Prostate gland (tissue), 2 donors: ENCODE results near the gene TEX2. TPM values are rescaled to one million over a fixed set of nuclear protein-coding genes. Genes with fewer than 3 reads are reported as not detected.

ENCODE experiments used
- DNase-seq: peaks from one replicate; pipeline ENCODE4 v3.0.0-alpha.2; 2019; ENCODE audit warnings: low spot score
- H3K27ac ChIP-seq, 2 donors: fragments of 200-600 bp; sonication (generic); 2 replicates each; pipeline ENCODE4 v1.5.1; 2017 to 2019
- H3K27me3 ChIP-seq: fragments of 200-600 bp; sonication (generic); replicated peaks from 2 replicates; pipeline ENCODE4 v1.5.1; 2019; ENCODE audit not compliant: insufficient read depth
- H3K36me3 ChIP-seq, 2 donors: fragments of 200-600 bp; sonication (generic); 1 replicate in 1 of 2; 2 replicates in 1 of 2; pipeline versions ENCODE4 v1.5.1 to v1.8.1; 2017 to 2019
- H3K4me1 ChIP-seq: fragments of 200-600 bp; sonication (generic); replicated peaks from 2 replicates; pipeline ENCODE4 v1.5.1; 2019
- H3K4me3 ChIP-seq, 2 donors: fragments of 200-600 bp; sonication (generic); 2 replicates each; pipeline ENCODE4 v1.5.1; 2017 to 2019
- H3K9me3 ChIP-seq: fragments of 200-600 bp; sonication (generic); 2 replicates; pipeline ENCODE4 v1.5.1; 2017
- POLR2A ChIP-seq: fragments of 450-650 bp; IDR thresholded peaks from one replicate; pipeline ENCODE4 v1.6.1; 2016; ENCODE audit warnings: antibody characterized with exemption, mild to moderate bottlenecking
- POLR2AphosphoS5 ChIP-seq: sonication (generic); formaldehyde crosslinking; IDR thresholded peaks from one replicate; pipeline ENCODE4 v1.6.1; 2017; ENCODE audit warnings: antibody characterized with exemption
- WGBS: methylation state at CpG from one replicate; pipeline ENCODE4 v1.1.5; 2018; 5-methylcytosine and 5-hydroxymethylcytosine counted together
- intact Hi-C: fragments of 100-400 bp; cut with DNase I; formaldehyde crosslinking; loops from one replicate; pipeline ENCODE4 v1.14.2; 2022
- total RNA-seq, 2 donors: library from RNA; depleted of rRNA; stranded (reverse); fragments of >200 nt; gene quantifications; one replicate each; pipeline ENCODE4 v1.1.0, GENCODE V29; 2016
- TF ChIP-seq, protein P1 (sequence below), 4 experiments: fragments of 200-600 bp in 2 of 4; fragments of 450-650 bp in 2 of 4; sonication (generic) in 2 of 4; IDR thresholded peaks; 1 replicate in 3 of 4; 2 replicates in 1 of 4; pipeline ENCODE4 v1.5.1; 2016 to 2019; ENCODE audit warnings: antibody characterized with exemption in 4 of 4, mild to moderate bottlenecking in 2 of 4, moderate library complexity in 2 of 4

Gene TEX2
- total RNA-seq, 2 donors from 2014 or later: 31.3 to 43.8 TPM

DNA sequence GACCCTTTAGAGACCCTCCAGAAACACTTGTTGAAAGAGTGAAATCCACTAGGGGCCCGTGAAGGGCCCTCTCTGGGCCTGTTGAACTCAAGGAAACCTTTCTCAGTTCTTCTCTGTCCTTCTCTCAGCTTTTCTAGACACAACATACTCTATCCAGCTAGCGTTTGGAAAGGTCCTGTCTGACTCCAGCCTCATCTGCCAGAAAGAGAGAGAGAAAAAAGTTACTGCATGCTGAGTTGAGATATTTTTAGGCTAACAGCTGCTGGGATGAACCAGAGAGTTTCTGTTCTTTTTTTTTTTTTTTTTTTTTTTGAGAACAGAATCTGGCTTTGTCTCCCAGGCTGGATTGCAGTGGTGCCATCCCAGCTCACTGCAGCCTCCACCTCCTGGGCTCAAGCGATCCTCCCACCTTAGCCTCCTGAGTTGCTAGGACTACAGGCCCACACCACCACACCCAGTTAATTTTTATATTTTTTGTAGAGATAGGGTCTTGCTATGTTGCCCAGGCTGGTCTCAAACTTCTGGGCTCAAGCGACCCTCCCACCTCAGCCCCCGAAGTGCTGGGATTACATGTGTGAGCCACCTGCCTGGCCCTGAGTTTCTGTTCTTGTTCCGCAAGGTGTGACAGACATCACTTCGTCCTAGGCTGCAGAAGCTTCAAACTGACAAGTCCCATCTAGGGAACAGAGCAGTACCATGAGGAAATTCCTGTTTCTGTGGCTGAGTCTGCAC is 14.9 kb upstream of the TEX2 start:
- intact Hi-C loops: no loop called here
- H3K27me3 ChIP-seq: no peaks in the 10 kb centered on the region
- no peak overlapping the region for H3K27ac ChIP-seq
- TF ChIP-seq, protein P1, sequence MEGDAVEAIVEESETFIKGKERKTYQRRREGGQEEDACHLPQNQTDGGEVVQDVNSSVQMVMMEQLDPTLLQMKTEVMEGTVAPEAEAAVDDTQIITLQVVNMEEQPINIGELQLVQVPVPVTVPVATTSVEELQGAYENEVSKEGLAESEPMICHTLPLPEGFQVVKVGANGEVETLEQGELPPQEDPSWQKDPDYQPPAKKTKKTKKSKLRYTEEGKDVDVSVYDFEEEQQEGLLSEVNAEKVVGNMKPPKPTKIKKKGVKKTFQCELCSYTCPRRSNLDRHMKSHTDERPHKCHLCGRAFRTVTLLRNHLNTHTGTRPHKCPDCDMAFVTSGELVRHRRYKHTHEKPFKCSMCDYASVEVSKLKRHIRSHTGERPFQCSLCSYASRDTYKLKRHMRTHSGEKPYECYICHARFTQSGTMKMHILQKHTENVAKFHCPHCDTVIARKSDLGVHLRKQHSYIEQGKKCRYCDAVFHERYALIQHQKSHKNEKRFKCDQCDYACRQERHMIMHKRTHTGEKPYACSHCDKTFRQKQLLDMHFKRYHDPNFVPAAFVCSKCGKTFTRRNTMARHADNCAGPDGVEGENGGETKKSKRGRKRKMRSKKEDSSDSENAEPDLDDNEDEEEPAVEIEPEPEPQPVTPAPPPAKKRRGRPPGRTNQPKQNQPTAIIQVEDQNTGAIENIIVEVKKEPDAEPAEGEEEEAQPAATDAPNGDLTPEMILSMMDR (IDR thresholded peaks at IDR 0.05): no peak
- TF ChIP-seq POLR2A (no peak), POLR2AphosphoS5 (no peak)
- DNase-seq: no peak
- WGBS: 82% methylated on average over 7 of the region's 7 CpGs
- H3K36me3 ChIP-seq: no peaks in the 10 kb centered on the region
- no peak overlapping the region for H3K4me3 ChIP-seq
- no peaks in the 10 kb centered on the region for H3K4me1 ChIP-seq
- H3K9me3 ChIP-seq: no peaks in the 10 kb centered on the region

DNA sequence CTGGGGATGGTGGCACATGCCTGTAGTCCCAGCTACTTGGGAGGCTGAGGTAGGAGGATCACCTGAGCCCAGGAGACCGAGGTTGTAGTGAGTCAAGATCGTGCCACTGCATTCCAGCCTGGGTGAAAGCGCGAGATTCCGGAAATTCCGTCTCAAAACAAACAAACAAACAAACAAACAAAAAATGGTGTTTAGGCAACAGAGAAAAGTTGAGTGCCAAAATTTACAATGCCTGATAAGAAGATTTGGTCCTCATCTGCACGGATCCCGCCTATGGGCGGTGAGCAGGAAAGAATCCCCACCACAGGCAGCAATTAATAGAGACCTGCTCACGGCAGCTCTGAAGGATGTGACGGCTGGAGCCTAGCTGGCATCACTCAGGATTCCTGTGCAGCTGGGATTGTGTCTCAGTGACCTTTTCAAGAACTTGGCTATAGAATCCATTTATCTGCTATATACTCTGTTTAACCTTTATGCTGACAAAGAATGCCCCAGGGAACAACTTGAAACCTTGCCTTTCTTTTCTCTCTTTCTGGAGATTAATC is 14.0 kb upstream of the TEX2 start:
- H3K4me3 ChIP-seq: no peak overlapping the region
- H3K4me1 ChIP-seq: no peaks in the 10 kb centered on the region
- no peaks in the 10 kb centered on the region for H3K27me3 ChIP-seq
- H3K27ac ChIP-seq: no peak overlapping the region
- 87% methylated on average over 11 of the region's 11 CpGs for WGBS
- no peak for DNase-seq
- H3K36me3 ChIP-seq: no peaks in the 10 kb centered on the region
- intact Hi-C loops: no loop called here
- TF ChIP-seq, protein P1 (IDR thresholded peaks at IDR 0.05): no peak
- TF ChIP-seq POLR2AphosphoS5 (no peak), POLR2A (no peak)
- no peaks in the 10 kb centered on the region for H3K9me3 ChIP-seq

- no peaks in the 10 kb centered on the region for H3K36me3 ChIP-seq
- no peak overlapping the region for H3K4me3 ChIP-seq
- H3K27ac ChIP-seq: no peak overlapping the region
- no peaks in the 10 kb centered on the region for H3K4me1 ChIP-seq
- H3K27me3 ChIP-seq: no peaks in the 10 kb centered on the region
- TF ChIP-seq, protein P1 (IDR thresholded peaks at IDR 0.05): no peak
- TF ChIP-seq POLR2AphosphoS5 (no peak), POLR2A (no peak)
- no peak for DNase-seq
- intact Hi-C loops: no loop called here
- H3K9me3 ChIP-seq: no peaks in the 10 kb centered on the region
- WGBS: 83% methylated on average over 3 of the region's 3 CpGs
Observed at GRCh38 chr17:64275016-64275415, 12.0 kb upstream of the TEX2 start.

GRCh38 chr17:64273006-64273405 is 9.9 kb upstream of the TEX2 start:
- 87% methylated on average over 6 of the region's 6 CpGs for WGBS

More at GRCh38 chr17:64273006-64273405, 9.9 kb upstream of the TEX2 start:
- Histone ChIP-seq H3K27me3 (no peaks in the 10 kb centered on the region), H3K9me3 (no peaks in the 10 kb centered on the region), H3K4me3 (no peak overlapping the region), H3K27ac (no peak overlapping the region), H3K4me1 (no peaks in the 10 kb centered on the region), H3K36me3 (no peaks in the 10 kb centered on the region)
- no peak for DNase-seq
- intact Hi-C loops: no loop called here
- TF ChIP-seq POLR2AphosphoS5: no peak
- TF ChIP-seq, protein P1 (IDR thresholded peaks at IDR 0.05): no peak
- TF ChIP-seq POLR2A: no peak
